HEK293T (cell line): Measurements from ENCODE around the gene ANKRD17.

ENCODE experiments used
- FOXK2 ChIP-seq: fragments of 450-650 bp; IDR thresholded peaks from 2 replicates; pipeline ENCODE4 v1.6.1; 2016; ENCODE audit warnings: mild to moderate bottlenecking
- HDGF ChIP-seq: fragments of 450-650 bp; IDR thresholded peaks from 2 replicates; pipeline ENCODE4 v1.6.1; 2017; ENCODE audit warnings: antibody characterized with exemption, borderline replicate concordance

- TF ChIP-seq FOXK2 = no peak
- TF ChIP-seq HDGF = no peak
Measured at GRCh38 chr4:73066445-73066844, 192.2 kb downstream of the ANKRD17 start.
